Stimulated activated CD4-positive, alpha-beta T cell treated with anti-CD3 and anti-CD28 coated beads, Interleukin-1b, Interleukin-23, amount 100 ng/mL, for 4 hours (primary cell): Measurements from ENCODE around the gene SYNPO.

Experiments
- DNase-seq, 2 donors: peaks; one replicate each; pipeline ENCODE4 v3.0.0-alpha.2; 2020; ENCODE audit warnings: low read depth in 2 of 2

SYNPO gene

GRCh38 chr5:150641824-150642566, 1.5 kb downstream of the SYNPO start:
- DNase-seq: no peak

- no peak for DNase-seq
These were observed 2.1 kb downstream of the SYNPO start for GRCh38 chr5:150642567-150642927.

- no peak for DNase-seq
These were observed 2.7 kb downstream of the SYNPO start for GRCh38 chr5:150642991-150643710.

- DNase-seq: no peak
These were observed 3.6 kb downstream of the SYNPO start for GRCh38 chr5:150644058-150644457.

GRCh38 chr5:150644514-150644913, 4.1 kb downstream of the SYNPO start:
- no peak for DNase-seq

- no peak for DNase-seq
These were observed 4.7 kb downstream of the SYNPO start for GRCh38 chr5:150645070-150645700.

GRCh38 chr5:150647275-150648251, 7.1 kb downstream of the SYNPO start:
- no peak for DNase-seq

GRCh38 chr5:150648294-150649107, 8.0 kb downstream of the SYNPO start:
- no peak for DNase-seq

GRCh38 chr5:150649108-150650020, 8.9 kb downstream of the SYNPO start:
- no peak for DNase-seq

GRCh38 chr5:150650021-150651006, 9.9 kb downstream of the SYNPO start:
- DNase-seq: no peak

GRCh38 chr5:150651382-150651781, 10.9 kb downstream of the SYNPO start:
- no peak for DNase-seq

- no peak for DNase-seq
These were observed 11.6 kb downstream of the SYNPO start for GRCh38 chr5:150651924-150652671.

GRCh38 chr5:150653145-150653761, 12.8 kb downstream of the SYNPO start:
- no peak for DNase-seq

- DNase-seq: no peak
These were observed 13.5 kb downstream of the SYNPO start for GRCh38 chr5:150653762-150654556.

- DNase-seq: no peak
These were observed 14.8 kb downstream of the SYNPO start for GRCh38 chr5:150655221-150655620.
